Superior temporal gyrus (tissue), 1 donor: Measurements from ENCODE around the gene CHURC1.

Experiments
- DNase-seq: peaks from one replicate; pipeline ENCODE4 v3.0.0-alpha.2; 2016; ENCODE audit errors: extremely low spot score

Gene CHURC1

DNA sequence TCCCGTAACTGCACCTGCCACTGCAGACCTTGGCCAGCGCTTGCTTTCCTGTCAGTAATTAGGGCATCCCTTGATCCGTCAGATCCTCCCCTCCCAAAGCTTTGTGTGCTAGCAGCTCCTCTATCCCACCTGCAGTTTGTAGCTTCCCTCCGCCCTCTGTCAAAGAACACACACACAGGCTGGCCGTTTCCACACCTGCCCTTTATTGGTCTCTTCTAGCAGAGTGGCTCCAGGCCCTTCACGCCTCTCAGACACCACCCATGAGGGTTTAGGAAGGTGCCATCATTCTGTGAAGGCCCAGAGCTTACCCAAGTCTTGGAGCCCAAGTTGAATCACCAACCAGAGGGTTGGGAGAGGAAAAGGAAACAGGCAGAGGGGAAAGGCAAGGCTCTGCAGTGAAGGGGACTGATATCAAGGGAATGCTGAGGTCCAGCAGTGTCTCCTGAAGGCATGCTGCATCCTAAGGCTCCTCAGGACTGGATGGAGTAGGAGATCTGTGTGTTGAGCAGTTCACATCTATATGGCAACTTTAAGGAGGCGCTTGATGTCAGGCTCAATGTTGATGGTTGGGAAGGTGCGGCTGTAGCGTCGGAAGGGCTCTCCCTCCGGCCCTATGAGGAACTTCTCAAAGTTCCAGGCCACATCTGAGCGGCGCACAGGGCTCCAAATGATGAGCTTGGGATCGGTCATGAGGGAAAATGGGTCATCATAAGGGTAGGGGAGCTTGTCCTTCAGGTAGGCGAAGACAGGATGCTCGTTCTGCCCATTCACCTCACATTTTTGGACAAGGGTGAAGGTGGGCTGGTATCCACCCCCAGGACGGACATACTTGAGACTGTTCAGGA, 24.9 kb downstream of the CHURC1 start:
- DNase-seq: no peak

DNA sequence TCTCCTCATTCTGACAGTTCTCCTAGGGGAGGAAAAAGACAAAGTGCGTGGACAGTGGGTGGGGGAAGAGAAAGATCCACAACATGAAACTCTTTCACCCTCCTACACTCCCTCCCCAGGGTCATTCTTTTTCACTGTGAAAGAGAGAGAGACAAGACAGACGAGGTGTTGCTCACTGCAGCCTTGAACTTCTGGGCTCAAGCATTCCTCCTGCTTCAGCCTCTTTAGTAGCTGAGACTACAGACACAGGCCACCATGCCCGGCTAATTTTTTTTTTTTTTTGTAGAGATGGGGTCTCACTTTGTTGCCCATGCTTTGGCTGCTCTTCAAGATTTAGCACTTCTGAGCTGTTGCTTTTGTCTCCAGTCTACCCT, 25.5 kb downstream of the CHURC1 start:
- DNase-seq: no peak

DNA sequence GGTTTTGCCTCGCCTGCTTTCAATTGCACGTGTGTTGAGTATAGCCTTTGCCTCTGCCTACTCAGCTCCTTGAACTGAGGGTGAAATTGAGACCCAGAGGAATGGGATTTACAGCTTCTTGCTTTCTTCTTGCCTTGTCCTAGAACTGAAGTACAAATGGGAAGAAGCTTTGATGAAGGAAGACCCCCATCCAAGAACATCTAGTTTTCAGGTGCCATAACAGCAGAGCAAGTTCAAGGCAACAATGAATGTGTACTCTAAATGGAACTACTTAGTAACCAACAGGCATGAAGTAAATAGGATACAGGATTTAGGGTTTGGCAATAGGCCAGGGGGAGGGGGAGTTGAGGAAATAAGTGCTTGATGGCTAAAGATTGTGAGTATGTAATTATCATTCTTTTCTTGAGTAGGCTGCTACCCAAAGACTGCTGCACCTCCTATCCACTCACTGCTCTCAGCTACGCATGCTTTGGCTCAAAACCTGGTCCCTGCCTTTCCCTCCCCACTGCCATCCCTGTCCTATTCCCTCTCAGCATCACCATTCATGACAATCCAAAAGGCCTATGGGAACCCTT, 26.2 kb downstream of the CHURC1 start:
- DNase-seq: no peak

DNA sequence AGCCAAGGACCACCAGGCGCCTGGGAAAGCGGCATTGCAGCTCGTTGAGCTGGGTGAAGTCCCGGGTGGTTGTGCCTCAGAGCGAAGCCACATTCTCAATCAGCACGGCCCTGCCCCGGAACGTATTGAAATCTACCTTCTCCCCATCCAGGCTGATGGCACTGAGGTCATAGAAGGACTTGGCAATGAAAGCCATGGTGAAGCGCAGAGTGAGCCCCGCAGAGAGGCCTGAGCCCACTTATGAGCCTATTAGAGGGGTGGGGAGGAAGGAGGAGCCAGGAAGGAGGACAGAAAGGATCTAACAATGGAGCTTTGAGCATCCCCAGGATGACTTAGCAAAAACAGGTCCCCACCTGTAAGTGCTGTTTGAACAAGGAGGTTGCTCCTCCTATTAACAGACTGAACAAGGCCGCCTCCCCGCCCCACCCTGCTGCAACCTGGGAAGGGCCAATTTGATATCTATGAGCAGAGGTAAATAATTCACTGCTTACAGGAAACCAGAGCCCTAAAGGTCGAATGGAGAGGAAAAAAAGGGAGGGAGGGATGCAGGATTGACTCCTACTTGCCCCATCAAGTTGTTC, 28.4 kb downstream of the CHURC1 start, which contains the start of gene GPX2:
Gene GPX2, minus strand, starts transcription at position 215 of the 581 bp plus-strand sequence. Its CDS starts 19 bp downstream, at position 196.
- DNase-seq: no peak

DNA sequence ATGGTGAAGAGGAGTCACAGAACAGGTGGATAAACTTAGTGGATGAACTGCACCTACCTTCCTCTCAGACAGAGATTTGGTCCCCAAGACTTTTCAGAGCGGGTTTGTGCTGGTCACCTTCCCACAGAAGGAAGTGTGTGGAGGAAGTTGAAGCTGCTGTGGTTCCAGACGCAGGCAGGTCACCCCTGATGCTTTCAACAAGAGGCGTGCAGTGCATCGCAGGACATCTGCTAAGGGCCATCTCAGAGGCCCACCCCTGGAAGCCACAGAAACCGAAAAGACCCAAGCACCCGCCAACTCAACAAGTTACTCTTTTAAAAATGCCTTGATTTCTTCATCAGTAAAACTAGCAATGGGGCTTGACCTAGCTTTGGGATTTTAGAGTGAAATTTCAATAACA, 29.3 kb downstream of the CHURC1 start:
- DNase-seq: no peak

DNA sequence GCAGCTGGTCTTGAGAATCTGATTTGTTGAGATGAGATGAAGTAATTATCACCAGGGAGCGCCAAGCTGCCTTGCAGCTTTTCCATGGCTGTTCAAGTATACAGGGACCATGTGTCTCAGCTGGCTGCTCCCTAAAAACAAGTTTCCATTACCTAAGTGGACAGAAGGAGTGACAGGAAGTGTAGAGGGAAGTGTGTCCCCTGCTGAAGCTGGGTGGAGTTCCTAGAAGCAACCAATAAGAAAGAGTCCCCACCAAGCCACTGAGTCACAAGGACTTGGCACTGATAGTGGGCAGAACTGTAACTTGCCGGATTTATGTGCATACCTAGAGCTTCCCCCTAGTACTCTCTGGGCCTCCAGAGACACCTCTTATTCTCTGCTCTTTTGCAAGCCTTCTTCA, 29.8 kb downstream of the CHURC1 start:
- no peak for DNase-seq

DNA sequence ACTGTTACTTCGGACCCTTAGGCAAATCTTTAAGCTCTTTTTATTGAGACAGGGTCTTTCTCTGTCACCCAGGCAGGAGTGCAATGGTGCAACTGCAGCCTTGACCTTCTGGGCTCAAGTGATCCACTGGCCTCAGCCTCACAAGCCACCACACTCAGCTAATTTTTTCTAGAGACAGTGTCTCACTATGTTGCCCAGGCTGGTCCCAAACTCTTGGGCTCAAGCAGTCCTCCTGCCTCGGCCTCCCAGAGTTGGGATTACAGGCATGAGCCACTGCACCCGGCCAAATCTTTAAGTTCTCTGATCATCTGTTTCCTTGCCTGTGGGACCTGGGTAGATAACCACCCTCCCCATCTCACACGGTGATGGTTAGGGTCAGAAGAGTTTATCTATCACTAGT, 30.6 kb downstream of the CHURC1 start:
- DNase-seq: no peak

DNA sequence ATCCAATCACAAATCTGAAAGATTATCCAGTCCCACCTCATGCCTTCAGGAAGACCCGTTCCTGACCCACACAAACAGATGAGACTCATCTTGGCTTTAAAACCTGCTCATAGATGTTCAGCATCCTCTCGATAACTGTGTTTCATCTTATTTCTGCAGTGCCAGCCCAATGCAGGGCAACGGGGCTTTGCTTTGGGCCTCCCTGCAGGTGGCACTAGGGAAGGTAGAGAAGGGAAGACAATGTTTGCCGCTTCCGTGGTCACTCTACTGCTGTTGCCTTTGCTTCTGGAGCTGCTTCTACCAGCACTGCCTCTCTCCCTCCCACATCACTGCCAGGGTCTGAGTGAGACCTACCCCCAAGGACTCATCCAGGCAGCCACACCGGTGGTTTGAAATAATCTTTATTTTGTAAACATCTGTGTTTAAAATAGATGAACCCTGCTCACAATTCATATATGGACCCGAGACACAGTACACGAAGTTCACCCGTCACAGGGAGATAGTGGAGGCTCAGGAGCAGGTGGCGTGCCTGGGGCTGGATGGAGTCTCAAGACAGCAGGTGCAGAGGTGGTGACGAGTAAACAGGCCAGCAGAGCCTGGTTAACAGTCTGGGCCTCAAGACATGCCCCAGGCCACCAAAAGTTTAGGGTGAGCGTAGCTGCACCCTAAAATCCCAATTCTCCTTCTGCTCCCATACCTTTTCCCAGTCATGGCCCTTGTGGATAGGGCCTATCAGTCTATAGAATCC, 31.4 kb downstream of the CHURC1 start:
- DNase-seq: no peak

DNA sequence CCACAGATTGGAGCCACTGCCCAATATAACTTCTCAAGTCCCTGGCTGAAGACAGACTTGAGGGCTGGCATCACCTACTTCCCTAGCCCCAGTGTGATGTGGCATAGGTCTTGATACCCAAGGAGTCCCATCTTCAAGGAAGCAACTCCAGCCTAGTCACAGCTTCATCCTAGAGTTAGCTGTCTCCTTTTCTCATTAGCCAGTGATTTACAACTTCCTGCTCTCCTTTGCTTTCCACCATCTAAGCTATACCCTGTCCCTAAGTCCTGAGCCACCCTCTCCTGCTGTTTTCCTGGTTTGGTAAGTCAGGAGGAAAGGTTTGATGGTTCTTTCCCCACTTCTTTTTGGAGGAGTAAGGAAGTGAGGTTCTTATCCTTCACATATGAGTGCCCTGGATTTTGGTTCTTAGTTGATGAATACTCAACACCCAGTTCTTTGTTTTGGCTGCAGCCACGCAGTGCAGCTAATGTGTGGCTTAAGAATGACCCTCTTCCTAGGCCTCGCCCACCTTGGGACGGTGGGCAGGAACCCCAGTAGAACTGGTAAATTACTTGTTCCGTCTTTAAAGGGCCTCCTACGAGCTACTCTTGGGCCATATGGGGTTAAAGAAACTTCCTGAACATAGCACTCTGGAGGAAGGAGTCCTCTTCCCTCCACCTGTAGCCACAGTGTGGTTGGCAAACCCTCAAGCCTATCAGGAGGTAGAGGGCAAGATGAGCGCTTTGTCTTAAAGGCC, 32.2 kb downstream of the CHURC1 start:
- no peak for DNase-seq

DNA sequence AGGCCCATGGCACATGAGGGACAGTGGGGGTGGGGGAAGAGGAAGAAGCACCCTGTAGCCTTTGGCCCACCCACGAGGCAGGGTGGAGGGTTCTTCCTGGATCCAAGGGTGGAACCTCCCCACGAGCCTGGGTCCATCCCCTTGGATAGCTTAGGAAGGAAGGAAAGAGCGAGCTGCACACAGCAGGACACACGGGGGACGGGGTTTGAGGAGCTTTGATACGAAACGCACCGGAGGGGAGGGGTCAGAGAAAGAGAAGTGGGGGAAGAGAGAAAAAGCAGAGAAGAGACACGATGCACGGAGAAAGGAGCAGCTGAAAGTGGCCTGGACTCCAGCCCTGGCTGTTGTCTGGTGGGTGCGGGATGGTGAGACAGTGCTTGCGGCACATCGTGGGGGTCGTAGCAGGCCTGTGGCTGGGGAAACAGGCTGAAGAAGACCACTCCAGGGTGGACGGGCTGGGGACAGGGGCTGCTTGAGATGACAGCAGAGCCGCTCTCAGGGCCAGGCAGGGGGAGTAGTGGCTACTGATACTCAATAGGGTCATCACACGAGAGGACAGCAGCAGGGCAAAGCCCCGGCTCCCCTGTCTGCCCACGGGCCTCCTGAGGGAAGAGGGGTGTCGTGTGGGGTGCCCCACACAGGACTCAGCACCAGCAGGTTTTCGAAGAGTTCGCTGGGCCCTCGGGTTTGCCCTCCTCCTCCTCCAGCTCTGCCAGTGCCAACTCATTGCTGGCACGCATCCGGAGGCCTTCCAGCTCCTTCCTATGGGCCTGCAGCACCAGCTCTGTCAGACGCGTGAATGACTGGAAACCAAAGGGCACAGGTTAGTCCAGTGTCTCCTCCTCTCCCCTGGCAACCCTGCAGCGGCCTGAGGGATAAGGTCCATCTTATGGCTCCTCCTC, 33.7 kb downstream of the CHURC1 start:
- DNase-seq: no peak

DNA sequence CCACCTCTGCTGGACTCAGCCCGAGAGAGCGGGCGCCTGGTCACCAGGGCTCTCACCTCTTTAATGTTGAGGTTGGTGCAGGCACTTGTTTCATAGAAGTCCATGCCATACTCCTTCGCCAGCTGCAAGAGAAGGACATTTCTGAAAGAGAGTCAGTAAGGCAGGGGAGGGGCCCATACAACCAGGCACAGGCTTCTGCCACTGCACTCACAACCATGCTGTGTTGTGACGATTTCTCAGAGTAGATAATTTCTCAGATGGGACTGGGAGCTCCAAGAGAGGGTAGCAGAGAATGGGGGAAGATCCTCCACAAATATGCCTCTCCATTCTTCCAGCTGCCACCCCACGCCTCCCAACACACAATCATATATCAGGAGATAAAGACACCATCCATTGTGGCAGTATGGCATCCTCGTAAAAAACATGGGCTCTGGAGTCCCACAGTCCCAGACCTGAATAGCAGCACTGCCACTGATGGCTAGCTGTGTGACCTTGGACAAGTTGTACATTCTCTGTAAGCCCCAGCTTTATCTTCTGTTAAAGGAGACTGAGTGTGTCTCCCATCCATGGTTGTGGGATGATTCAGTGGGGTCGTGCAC, 34.5 kb downstream of the CHURC1 start:
- no peak for DNase-seq

DNA sequence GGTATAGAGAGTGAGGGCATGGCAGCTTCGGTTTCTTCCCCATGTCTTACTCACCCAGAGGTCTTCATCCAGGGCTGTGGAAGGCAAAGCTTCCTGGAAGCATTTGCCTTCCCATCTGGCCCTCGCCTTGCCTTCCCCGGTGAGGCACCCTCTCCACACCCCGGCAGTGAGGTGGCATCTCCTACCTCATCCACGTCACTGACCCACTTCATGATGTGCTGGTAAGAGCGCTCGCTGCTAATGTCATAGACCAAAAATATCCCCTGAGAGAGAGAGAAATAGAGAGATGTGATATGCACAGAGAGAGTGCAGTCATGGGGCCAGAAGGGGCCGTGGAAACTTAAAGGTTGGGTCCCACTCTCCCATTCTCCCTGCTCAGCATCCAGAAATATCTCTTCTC, 36.6 kb downstream of the CHURC1 start:
- no peak for DNase-seq

DNA sequence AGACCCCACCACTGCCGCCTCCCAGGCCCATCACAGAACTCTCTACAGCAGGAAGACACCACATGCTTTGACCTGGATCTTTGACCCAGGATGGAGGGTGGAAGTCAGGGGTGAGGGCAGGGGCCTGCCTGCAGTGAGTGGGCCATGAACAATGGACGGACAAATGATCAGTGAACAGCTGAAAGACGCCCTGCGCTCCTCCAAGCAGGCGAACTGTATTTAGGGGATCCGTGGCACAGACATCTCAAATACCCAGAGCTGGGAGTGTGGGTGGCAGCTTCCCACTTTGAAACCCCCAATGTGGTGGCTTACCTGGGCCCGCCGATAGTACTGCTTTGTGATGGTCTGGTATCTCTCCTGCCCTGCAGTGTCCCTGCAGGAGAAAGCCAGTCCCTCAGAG, 37.0 kb downstream of the CHURC1 start:
- no peak for DNase-seq

DNA sequence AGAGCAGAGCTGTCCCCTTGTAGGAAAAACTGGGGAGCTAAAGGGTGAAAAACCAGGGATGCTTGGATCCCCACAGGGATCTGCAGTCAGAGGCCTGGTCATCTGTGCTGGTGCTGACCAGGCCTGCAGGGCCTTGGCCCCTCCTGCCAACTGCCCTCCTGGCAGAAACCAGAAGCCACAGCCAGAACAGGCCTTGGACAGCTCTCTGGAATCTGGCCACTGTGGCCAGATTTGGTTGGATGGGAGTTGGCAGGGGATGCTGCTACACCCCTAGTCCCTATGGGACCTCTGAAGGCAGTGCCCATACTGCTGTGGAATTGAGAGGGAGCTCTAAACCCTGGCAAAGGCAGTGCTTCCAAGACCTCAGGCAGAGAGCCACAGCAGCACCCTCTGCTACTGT, 37.5 kb downstream of the CHURC1 start:
- no peak for DNase-seq

DNA sequence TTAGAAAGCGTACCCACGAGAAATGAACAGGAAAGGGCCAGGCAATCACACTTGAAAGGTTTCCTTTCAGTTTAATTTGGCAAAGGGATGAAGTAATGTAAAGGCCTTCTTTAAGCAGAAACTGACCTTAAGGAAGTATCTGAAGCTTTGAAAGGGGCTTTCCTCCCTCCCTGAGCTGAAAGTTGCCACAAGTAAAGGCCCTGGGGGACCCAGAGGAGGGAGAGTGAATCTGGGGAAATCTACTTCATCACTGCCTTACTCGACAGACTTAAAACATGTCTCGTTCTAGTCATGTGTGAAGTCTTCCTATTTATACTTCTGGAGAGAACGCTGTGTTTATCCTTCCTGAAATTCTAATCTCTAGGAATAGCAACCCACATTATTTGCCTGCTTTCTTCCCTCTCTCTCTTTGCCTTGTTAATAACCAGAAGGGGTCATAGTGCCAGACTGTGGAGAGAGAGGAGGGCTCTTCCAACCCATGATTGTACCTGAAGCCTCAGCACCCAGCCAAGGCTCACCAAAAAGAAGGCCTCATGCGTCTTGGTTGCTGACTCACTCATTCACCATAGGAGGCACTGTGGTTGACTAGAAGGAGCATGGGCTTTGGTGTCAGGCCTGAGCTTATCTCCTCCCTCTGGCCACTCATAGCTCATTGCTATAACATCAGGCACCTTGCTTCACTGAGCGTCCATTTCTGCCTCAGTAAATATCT, 38.5 kb downstream of the CHURC1 start:
- peak; percentile 44 for DNase-seq

DNA sequence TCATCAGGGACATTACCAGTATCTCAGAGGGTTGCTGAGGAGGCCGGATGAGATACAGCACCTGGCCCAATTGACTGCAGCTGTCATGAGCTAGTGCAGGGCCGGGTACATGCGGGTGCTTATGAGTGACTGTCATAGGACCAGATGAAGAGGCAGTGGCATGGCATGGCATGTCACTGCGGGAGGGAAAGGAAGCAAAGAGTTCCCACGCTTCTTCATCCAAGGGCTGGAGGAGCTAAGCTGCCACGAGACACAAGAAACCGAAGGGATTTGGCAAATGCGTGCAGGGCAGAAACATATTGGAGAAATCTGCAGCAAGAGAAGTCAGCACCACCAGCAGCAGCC, 39.0 kb downstream of the CHURC1 start:
- DNase-seq: no peak

DNA sequence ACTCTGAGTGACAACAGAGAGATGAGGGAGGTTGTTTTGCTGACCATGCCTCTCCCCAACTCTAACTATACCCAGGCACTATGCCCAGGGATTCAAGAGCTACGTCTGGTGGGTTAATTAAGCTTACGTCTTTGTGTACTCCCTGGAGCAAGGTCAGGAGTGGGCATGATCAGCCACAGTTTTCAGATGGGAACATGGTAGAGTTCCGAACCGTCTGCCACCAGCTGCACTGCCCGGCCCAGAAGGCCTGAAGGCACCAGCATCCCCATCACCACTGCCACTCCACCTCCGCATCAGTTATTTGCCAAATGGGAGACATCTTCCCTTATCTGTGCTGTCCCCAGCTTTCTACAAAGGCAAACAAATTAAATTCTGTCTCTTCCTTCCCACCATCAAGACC, 39.4 kb downstream of the CHURC1 start:
- DNase-seq: no peak

DNA sequence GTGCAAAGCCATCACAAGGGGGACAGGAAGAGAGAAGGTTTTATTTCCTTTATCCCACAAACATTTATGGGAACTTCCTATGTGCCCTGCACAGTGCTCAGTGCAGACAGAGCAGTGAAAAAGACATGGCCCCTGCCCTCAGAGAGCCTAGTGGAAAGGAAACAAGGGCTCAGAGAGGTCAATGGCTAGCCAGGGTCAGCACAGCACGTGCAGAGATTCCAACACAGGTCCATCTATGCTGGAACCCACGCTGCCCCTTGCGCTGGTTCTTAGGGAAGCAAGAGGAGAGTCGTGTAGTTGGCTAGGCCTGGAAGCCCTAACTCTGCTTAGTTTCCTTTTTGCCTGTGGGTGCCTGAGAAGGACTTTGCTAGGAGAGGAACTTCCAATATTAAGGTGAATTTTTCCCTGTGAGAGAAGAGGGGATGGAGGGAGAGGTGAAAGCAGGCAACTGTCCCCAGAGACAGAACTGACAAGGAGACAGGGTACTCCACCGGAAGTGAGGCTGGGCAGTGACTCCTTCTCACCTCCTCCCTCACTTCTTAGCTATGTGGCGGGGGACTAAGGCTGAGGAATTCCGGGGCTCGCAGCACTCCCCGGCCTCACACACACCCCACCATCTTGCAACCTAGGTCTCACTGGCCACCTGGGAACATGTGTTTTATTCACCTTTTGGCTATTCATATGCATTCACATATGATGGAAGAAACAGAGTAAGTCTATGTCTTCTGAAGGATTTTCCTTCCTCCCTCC, 40.4 kb downstream of the CHURC1 start:
- DNase-seq: no peak

DNA sequence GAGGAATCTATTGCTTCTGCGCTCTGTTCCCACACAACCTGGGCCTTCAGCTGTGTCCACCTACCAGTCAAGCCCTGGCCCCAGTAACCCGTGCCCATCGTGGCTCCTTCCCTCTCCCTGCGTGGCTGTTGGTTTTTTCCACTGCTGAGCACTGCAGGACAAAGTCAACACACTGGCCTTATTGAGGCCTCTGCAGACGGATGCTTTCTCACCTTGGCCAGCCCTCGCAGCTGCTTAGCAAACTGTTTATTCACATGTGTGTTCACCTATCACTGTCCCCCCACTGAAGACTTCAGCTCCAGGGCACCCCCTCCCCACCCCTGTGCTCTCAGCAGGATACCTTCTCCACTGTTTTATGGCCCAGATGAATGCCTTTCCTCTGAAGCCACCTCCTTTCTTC, 41.0 kb downstream of the CHURC1 start:
- DNase-seq: no peak
